Measurements from ENCODE around the gene ISG20L2.

DNA sequence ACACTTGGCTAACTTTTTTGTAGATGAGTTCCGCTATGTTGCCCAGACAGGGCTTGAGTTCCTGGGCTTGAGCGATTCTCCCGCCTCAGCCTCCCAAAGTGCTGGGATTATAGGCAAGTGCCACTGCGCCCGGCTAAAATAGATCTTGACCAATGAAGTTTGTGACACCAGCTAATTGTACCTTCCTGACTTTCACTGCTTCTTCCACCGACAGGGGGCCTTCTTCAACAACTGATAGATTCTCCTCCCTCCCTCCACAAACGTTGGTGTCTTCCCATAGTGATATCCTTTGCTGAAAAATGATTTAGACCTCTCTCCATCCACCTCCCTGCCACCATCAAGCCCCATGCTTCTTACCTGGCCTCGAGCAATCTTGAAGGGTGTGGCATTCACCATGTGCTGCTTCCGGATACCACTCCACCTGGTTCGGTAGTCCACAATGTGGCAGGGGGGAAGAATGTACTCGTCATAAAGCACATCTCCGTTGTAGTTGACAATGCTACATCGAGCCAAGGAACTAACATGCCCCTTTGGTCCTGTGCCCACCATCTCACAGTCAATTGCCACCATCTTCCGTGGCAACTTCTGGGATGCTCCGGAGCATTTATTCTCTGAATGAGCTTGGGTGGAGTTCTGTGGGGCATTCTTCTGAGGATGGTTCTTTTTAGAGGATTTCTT lies 1.9 kb downstream of the ISG20L2 start:
- TF ChIP-seq, protein P1, sequence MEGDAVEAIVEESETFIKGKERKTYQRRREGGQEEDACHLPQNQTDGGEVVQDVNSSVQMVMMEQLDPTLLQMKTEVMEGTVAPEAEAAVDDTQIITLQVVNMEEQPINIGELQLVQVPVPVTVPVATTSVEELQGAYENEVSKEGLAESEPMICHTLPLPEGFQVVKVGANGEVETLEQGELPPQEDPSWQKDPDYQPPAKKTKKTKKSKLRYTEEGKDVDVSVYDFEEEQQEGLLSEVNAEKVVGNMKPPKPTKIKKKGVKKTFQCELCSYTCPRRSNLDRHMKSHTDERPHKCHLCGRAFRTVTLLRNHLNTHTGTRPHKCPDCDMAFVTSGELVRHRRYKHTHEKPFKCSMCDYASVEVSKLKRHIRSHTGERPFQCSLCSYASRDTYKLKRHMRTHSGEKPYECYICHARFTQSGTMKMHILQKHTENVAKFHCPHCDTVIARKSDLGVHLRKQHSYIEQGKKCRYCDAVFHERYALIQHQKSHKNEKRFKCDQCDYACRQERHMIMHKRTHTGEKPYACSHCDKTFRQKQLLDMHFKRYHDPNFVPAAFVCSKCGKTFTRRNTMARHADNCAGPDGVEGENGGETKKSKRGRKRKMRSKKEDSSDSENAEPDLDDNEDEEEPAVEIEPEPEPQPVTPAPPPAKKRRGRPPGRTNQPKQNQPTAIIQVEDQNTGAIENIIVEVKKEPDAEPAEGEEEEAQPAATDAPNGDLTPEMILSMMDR (IDR thresholded peaks at IDR 0.05), result peak; percentile 18 to 54 (median 41)
- TF ChIP-seq POLR2A (IDR thresholded peaks at IDR 0.05), result no peak
